Parietal lobe (tissue), 2 donors: ENCODE measurements around the gene CRMP1. TPM values are rescaled to one million over a fixed set of nuclear protein-coding genes. Genes with fewer than 3 reads are reported as not detected.

Experiments used
- small RNA-seq: library from RNA; depleted of rRNA; stranded (forward); fragments of <200 nt; gene quantifications from one replicate; pipeline ENCODE3, GENCODE V24; 2014; ENCODE audit warnings: low replicate concordance
- total RNA-seq: library from RNA; depleted of rRNA; stranded (reverse); fragments of >200 nt; gene quantifications from one replicate; pipeline ENCODE4 v1.2.3, GENCODE V29; 2014

Gene CRMP1
- total RNA-seq = 680 TPM

DNA sequence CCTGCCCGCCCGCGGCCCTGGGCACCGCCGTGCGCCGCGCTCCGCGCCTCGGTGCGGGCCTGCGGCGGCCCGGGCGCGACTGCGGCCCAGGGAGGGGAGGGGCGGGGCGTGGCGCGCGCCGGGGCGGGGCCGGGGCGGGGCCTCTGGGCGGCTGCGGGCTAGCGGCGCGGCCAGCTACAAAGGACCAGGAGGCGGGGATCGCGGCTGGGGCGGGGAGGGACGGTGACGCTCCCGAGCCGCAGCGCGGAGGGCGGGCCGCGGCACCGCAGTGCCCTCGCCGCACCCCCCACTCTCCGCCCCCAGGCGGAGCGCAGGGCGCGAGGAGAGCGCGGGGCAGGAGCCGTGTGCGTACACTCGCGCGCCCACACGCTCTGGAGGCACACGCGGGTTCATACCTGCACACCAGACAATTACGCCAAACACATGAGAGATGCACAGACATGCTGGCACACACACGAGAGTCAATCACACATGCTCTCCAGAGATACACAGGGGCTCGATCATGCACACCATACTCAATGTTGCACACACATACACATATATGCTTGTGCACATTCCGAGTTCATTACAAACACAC, at the start of gene CRMP1:
Gene CRMP1 (minus strand): TSS at position 83 of the 577 bp plus-strand sequence. CDS start 117 bp downstream, outside the sequence.

Small RNAs within 50 kb of the gene (small RNA-seq; reads per million reads assigned to genes)
- not detected for gene MIR378D1

Other genes starting within 250 kb of the CRMP1 start
- 2.5 TPM for gene EVC2, start 184.5 kb downstream of the CRMP1 start, total RNA-seq
- 7.5 TPM for gene EVC, start 181.9 kb downstream of the CRMP1 start, total RNA-seq
- gene C4orf50, start 125.3 kb upstream of the CRMP1 start, total RNA-seq = 28.2 TPM